Measurements from ENCODE around the gene GBP2.

- TF ChIP-seq ELF1 (IDR thresholded peaks at IDR 0.05) (no peak), YY1 (IDR thresholded peaks at IDR 0.05; ENCODE audit: low read depth) (no peak), EP300 (IDR thresholded peaks at IDR 0.05; ENCODE audit: borderline replicate concordance in 1 of 2, low read depth in 1 of 2, low read length in 1 of 2) (no peak), MXI1 (IDR thresholded peaks at IDR 0.05; ENCODE audit: low read depth, low read length) (no peak), SMC3 (IDR thresholded peaks at IDR 0.05; ENCODE audit: low read depth, low read length) (no peak), TCF12 (IDR thresholded peaks at IDR 0.05) (no peak), GATA2 (CRISPR knock-in tag; IDR thresholded peaks at IDR 0.05) (no peak), RAD21 (IDR thresholded peaks at IDR 0.05; ENCODE audit: low read length) (no peak), CHD2 (IDR thresholded peaks at IDR 0.05; ENCODE audit: low read length, partially characterized antibody) (no peak)
- TF ChIP-seq, protein P1, sequence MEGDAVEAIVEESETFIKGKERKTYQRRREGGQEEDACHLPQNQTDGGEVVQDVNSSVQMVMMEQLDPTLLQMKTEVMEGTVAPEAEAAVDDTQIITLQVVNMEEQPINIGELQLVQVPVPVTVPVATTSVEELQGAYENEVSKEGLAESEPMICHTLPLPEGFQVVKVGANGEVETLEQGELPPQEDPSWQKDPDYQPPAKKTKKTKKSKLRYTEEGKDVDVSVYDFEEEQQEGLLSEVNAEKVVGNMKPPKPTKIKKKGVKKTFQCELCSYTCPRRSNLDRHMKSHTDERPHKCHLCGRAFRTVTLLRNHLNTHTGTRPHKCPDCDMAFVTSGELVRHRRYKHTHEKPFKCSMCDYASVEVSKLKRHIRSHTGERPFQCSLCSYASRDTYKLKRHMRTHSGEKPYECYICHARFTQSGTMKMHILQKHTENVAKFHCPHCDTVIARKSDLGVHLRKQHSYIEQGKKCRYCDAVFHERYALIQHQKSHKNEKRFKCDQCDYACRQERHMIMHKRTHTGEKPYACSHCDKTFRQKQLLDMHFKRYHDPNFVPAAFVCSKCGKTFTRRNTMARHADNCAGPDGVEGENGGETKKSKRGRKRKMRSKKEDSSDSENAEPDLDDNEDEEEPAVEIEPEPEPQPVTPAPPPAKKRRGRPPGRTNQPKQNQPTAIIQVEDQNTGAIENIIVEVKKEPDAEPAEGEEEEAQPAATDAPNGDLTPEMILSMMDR (IDR thresholded peaks at IDR 0.05), result no peak
- TF ChIP-seq, protein P2, sequence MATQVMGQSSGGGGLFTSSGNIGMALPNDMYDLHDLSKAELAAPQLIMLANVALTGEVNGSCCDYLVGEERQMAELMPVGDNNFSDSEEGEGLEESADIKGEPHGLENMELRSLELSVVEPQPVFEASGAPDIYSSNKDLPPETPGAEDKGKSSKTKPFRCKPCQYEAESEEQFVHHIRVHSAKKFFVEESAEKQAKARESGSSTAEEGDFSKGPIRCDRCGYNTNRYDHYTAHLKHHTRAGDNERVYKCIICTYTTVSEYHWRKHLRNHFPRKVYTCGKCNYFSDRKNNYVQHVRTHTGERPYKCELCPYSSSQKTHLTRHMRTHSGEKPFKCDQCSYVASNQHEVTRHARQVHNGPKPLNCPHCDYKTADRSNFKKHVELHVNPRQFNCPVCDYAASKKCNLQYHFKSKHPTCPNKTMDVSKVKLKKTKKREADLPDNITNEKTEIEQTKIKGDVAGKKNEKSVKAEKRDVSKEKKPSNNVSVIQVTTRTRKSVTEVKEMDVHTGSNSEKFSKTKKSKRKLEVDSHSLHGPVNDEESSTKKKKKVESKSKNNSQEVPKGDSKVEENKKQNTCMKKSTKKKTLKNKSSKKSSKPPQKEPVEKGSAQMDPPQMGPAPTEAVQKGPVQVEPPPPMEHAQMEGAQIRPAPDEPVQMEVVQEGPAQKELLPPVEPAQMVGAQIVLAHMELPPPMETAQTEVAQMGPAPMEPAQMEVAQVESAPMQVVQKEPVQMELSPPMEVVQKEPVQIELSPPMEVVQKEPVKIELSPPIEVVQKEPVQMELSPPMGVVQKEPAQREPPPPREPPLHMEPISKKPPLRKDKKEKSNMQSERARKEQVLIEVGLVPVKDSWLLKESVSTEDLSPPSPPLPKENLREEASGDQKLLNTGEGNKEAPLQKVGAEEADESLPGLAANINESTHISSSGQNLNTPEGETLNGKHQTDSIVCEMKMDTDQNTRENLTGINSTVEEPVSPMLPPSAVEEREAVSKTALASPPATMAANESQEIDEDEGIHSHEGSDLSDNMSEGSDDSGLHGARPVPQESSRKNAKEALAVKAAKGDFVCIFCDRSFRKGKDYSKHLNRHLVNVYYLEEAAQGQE (IDR thresholded peaks at IDR 0.05; ENCODE audit: low read depth, low read length), result no peak
- TF ChIP-seq, protein P3, sequence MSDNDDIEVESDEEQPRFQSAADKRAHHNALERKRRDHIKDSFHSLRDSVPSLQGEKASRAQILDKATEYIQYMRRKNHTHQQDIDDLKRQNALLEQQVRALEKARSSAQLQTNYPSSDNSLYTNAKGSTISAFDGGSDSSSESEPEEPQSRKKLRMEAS (IDR thresholded peaks at IDR 0.05; ENCODE audit: low read depth), result no peak
These were observed 44.5 kb upstream of the GBP2 start for GRCh38 chr1:89170170-89171066.

Data from SK-N-SH (cell line).